Measurements from ENCODE around the gene AGAP3.

DNA sequence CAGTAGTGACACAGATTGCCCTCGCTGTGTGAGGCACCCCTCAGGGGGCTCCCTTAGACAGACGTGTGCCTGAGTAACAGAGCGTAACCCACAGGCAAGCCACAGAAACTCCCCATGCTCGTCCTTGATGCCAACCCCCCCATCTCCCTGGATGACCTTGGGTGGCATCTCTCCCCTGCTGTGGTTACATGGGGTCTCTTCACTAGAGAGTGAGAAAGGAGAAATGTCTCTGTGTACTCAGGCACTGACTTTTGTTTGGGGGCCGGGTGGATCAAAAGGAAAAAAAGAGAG lies 101.9 kb downstream of the AGAP3 start:
- no peak for TF ChIP-seq HNF4G (IDR thresholded peaks at IDR 0.05)
- TF ChIP-seq, protein P1, sequence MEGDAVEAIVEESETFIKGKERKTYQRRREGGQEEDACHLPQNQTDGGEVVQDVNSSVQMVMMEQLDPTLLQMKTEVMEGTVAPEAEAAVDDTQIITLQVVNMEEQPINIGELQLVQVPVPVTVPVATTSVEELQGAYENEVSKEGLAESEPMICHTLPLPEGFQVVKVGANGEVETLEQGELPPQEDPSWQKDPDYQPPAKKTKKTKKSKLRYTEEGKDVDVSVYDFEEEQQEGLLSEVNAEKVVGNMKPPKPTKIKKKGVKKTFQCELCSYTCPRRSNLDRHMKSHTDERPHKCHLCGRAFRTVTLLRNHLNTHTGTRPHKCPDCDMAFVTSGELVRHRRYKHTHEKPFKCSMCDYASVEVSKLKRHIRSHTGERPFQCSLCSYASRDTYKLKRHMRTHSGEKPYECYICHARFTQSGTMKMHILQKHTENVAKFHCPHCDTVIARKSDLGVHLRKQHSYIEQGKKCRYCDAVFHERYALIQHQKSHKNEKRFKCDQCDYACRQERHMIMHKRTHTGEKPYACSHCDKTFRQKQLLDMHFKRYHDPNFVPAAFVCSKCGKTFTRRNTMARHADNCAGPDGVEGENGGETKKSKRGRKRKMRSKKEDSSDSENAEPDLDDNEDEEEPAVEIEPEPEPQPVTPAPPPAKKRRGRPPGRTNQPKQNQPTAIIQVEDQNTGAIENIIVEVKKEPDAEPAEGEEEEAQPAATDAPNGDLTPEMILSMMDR (IDR thresholded peaks at IDR 0.05; ENCODE audit: low read depth, low read length, missing input control), result no peak
- TF ChIP-seq EGR1 (IDR thresholded peaks at IDR 0.05; ENCODE audit: low read depth in 2 of 2), result no peak
- TF ChIP-seq TAF1 (conservative IDR thresholded peaks at IDR 0.05), result no peak
